SK-MEL-5 (cell line): ENCODE measurements around the gene CFAP61. TPM values are rescaled to one million over a fixed set of nuclear protein-coding genes. Genes with fewer than 3 reads are reported as not detected.

Experiments used
- DNase-seq: peaks from one replicate; pipeline ENCODE4 v3.0.0-alpha.2; 2016; ENCODE audit warnings: low read depth, low spot score
- in situ Hi-C: cut with HindIII; loops from 2 replicates; pipeline ENCODE4 v1.10.0; 2016; ENCODE audit warnings: low sequenced_read_pairs, high pct_unique_total_duplicates, low pct_unique_long_range_greater_than_20kb
- total RNA-seq: library from RNA; depleted of rRNA; stranded (reverse); fragments of >200 nt; shearing (Covaris generic); gene quantifications from 2 replicates; pipeline ENCODE4 v1.2.3, GENCODE V29; 2014

Gene CFAP61
- total RNA-seq, 1 experiment from 2014 or later: 39.3 TPM

DNA sequence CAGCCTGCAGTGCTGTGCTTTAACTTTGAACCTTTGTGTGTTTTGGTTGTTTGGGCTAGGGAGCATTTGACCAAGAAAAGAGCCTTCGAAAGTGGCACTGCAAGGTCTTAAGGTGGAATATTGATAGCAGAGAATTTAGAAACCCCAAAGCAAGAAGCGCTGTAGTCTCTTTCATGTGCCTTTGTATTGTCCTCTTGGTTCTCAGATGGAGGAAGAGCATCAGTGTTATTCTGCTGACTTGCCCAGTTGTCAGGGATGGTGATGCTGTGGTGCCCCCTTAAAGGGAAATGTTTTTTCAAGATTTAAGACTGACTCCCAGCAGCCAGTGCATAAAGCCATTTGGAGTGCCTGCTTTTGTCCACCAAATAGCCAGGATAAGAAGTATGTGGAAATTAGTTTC, 212.9 kb downstream of the CFAP61 start:
- in situ Hi-C loops: no loop called here
- no peak for DNase-seq

DNA sequence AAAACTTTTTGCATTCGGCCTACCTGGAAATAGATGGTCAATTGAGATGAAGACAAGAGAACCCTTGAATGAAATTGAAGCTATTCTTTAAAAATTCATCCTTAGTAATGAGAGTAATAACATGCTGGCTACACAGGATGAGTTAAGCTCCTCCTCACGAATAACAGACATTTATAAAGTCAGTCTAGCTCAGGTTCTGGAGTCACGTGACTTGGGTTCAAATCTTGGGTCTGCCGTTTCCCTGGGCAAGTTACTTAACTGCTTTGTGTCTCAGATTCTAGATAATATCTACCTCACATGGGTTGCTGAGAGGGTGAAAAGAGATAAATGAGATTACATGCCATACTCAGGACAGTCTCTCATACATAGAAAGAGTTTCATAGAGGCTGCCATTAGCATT, 214.2 kb downstream of the CFAP61 start:
- in situ Hi-C loops: no loop called here
- no peak for DNase-seq

DNA sequence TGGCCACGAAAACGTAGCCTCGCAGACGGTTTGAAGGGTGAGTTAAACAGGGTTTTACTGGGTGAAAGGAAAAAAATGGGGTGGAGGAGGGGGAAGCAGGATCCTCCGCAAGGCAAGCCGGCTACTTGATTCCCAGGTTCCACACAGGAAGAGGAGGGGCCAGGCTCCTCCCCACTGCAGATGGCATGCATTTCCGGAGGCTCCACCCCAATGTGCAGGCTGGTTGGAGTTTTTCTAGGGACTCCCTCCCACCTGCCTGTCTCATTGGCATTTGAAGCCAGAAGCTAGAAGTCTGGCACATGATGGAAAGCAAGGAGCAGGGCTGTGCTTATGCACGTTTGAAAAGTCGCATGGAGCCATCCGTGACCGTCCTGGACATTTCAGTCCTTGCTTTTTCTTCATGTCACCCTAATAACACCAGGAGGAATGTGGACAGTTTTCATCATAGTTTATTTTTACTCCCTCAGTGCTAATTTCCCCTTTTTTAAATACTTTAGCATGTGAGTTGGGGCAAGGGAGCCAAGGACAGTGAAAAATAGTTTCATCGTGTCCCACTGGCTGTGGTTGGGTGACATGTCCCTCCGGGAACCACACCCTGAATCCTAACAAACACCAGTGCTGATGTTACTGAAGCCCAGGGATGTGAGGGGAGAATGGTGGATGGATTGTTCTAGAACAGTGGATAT, 215.5 kb downstream of the CFAP61 start:
- no peak for DNase-seq
- in situ Hi-C loops: no loop called here

DNA sequence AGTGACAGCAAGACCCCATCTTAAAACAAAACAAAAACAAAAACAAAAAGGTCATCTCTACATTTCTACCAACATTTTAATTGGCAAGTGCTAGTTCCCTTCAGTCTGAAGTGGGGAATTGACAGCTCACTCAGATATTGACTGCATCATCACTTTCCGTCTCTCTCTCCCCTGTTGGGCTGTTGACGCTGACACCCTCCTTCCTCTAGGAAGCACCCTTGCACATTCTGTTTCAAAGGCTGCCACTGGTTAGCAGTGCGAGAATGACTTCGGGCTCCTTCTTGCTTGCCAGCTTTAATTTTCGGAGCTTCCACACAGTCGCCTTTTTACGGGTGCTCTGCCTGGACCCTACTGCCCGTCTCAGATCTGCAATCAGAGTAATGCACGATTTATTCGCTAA, 218.9 kb downstream of the CFAP61 start:
- in situ Hi-C loops: no loop called here

DNA sequence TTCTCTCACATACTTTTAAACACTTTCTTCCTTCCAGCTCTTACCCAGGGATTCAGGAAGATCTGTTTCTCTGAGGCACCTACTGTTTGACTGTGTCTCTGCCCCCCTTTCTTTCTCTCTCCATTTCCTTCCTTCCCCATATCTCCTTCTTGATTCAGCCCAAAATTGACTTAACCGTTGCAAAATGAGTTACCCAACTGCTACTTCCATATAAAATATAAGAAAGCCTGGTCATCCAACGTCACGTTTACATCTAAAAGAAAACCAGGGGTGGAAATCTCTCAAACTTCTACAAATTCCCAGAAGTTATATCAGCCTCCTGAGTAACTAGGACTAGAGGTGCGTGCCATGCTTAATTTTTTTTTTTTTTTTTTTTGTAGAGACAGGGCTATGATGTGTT, 220.4 kb downstream of the CFAP61 start:
- no peak for DNase-seq
- in situ Hi-C loops: no loop called here

More for the DNA sequence above, 218.9 kb downstream of the CFAP61 start:
- DNase-seq: no peak

DNA sequence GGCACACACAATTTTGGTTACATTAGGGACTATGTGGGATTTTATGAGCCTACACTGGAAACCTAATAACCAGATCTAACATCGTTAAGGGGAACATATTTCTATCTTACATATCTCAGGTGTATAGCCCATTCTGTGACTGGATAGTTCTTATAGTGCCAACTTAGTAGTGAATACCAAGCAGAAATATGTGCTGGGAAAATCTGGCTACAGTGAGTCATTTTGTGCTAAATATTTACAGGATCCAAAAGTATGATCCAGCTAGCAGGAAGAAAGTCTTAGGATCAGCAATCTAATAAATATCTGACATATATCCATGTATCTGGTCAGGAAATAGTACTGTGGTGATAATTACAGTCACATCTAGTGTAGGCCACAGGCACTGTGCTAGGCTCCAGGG, 221.0 kb downstream of the CFAP61 start:
- in situ Hi-C loops: no loop called here
- no peak for DNase-seq

DNA sequence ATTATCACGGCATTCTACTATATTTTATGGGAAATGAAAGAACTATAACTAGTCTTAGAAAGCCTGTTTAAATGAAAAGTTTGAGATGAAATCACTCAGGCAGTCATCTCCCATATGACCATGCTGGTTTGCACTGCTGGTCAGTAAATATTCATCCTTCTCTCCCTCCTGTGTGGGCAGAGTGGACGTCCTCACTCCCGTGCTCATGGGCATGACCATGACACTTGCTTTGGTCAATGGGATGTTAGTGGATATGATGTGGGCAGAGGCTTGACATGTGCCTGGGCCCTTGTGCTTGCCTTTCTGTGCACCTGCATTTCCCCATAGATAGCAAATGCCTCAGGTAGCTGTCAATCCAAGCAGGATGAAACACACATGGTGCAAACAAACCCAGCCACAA, 222.5 kb downstream of the CFAP61 start:
- no peak for DNase-seq
- in situ Hi-C loops: no loop called here

DNA sequence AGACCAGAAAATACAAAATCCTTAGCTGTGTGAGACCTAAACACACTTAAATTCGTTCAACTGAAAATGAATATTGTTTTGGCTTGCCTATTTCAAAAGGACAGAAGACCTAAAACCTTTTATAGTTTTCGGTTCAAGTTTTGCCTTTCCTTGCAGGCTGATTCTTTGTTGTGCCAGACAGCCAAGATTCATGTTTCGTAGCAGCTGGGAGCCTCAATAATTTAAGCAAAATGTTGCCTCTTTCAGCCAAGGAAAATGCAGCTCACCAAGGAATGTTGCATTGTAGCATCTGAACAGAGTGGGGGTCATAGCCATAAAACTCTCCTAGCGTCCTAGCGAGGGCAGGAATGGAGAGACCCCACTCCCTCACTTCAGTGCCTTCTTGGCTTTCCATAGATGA, 223.3 kb downstream of the CFAP61 start:
- DNase-seq: no peak
- in situ Hi-C loops: no loop called here

DNA sequence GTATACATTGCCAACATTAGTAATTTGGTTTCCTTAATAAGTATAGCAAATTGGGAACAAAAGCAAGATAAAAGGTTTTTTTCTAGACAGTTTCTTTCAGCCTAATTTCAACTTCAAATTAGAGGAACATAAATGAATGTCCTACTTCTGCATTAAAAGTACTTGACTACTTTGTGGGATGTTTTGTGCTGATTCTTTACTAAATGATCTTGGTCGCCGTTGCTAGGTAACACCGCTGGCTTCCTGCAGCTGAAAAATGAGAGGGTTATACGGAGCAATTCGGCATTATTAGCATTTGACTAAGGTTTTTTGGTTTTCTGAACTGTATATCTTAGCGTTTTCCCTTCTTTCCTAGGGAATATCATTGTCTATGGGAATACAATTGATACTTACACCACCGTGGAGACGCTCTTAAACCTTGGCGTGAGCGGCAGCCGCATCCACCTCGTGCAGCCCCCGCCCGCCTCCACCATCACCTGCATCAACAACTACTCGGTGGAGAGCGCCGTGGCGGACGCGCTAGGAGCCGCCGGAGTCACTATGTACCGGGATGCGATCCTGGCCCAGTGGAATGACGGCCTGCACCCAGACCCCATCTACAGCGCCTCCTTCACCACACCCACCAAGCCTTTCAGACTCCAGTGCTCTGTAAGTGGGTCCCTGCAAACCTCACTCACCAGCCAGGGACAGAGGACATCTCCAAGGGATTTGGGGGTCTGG, 224.6 kb downstream of the CFAP61 start:
- DNase-seq: no peak
- in situ Hi-C loops: no loop called here

DNA sequence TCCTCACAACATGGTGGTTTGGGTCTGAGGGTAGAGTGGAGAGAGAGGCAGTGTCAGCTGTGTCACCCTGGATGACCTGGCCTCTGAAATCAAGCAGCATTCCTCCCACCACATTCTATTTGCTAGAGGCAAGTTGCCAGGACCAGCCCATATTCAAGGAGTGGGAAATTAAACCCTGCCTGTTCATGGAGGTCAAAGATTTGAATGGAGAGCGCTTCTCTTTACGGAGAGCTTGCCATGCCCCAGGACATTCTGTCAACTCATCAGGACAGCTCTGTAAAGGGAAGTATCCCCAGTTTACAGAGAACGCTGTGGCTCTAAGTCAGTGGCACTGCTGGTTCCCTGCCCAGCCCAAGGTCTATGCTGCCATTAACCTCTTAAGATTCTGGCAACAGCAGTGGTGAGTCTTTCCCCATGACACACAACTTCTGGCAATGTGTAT, 225.6 kb downstream of the CFAP61 start:
- in situ Hi-C loops: no loop called here
- DNase-seq: no peak

DNA sequence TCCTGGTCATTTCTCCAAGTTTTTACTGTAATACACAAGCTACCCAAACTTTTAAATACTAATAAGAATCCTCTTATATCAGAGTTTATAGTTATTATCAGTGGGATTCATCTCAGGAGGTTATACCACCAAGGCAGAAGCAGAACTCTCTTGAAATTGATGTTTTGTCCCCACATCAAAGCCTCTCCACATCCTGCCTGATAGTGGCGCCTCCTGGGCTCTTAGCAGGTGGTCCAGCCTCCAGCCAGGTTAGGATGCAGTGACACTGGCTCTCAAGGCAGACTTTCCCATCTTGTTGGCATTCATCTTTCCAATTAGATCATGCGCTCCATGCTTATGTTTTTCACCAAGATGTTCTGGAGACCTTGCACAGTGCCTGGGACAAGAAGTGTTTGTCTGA, 233.7 kb downstream of the CFAP61 start:
- in situ Hi-C loops: no loop called here
- DNase-seq: no peak

DNA sequence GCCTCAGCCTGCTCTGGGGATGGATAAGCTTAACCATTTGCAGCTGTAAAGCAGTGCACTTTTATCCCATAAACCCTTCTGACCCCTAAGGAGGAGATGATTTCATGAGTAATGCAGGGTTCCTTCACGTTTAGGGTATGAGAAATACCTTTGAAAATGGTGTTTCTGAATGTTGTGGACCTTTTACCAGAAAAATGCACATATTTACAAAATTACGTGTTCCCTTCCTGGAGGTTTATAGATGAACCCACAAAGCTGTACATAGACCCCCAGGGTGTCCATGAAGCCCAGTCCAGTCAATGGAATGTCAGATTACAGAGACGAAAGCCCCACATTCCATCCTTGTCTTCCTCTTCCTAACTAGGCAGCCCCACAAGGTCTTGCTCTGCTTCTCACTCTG, 237.0 kb downstream of the CFAP61 start:
- in situ Hi-C loops: no loop called here
- DNase-seq: no peak

DNA sequence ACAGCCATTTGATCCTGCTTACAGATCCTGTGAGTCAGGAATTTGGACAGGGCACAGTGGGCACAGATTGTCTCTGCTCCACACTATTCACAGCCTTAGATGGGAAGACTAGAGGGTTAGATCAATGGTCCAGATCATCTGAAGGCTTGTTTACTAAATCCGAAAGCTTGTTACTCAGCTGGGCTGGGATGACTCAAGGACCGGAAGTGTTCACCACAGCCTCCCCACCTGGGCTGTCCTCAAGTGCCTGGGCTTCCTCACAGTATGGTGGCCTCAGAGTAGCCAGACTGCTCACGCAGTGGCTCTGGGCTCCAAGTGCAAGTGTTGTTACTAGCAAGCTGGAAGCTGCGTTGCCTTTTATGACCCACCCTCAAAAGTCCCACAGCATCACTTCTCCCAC, 240.1 kb downstream of the CFAP61 start:
- DNase-seq: no peak
- in situ Hi-C loops: no loop called here

DNA sequence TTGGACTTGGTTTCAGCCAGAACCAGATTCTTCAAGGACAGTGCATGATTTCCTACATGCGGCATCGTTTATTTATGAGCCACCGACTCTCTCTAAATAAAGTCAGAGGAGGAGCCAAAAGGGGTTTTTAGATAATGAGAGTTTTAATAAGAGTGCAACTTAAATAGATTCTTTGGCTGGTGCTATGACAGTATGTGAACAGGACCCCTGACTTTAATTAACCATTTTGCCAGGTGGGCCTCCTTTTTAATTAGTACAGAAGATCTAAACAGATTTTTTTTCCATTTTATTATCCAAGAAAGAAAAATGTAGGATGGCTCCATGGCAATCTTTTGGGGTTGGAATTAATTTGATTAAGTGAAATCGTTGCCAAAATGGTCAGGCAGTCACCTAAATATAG, 240.8 kb downstream of the CFAP61 start:
- in situ Hi-C loops: no loop called here
- no peak for DNase-seq

DNA sequence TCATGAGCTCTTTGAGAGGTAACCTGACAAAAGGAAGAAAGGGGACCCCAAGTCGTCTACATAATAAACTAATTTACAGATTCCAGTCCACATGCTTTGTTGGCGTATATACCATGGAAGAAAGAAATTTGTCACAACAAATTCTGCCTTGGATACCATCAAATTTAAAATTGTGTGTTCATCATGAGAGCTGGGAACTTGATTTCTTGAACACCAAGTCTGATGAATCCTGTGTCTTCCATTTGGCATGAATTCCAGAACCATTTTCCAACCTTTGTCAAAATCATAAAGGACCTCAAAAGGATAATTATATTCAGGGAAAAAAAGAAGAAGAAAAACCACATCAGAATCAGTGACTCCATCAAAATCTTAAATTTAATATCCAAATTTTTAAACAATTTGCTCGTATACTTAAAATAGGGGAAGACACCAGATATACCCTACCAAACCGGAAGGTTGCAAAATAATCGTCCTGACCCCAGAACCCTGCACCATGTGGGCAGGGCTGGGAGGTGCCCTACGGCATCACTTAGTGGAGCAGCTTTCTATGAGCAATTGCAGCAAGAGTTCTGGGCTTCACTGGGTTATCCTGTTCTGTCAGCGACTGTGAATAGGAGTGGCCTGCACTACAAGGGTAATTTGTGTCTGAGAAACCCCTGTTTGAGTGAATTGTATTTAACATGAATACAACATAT, 241.5 kb downstream of the CFAP61 start:
- in situ Hi-C loops: no loop called here
- no peak for DNase-seq

DNA sequence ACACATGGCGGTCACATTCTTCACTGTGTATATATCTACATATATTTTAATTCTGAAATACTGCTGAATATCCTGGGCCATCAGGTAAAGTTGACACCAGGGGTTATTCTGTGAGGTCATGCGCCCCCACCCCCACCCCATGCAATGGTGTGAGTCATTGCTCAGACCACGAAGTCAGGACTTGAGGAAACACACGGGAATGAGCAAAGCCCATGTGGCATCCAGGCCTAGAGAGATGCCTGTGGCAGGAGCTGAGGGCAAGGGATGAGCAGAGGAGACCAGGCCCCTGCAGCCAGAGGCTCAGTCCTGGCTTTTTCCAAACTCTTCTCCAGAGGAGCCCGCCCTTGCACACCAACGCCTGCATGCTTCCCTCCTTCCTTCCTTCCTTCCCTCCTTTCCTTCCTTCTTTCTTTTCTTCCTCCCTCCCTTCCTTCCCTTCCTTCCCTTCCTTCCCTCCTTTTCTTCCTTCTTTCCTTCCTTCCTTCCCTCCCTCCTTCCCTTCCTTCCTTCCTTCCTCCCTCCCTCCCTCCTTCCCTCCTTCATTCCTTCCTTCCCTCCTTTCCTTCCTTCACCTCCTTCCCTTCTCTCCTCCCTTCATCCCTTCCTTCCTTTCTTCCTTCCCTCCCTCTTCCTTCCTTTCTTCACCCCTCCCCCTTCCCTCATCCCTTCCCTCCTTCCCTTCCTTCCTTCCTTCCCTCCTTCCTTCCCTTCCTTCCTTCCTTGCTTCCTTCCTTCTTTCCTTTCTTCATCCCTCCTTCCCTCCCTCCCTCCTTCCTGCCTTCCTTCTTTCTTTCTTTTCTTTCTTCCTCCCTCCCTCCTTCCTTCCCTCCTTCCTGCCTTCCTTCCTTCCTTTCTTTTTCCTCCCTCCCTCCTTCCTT, 243.5 kb downstream of the CFAP61 start:
- no peak for DNase-seq
- in situ Hi-C loops: no loop called here

DNA sequence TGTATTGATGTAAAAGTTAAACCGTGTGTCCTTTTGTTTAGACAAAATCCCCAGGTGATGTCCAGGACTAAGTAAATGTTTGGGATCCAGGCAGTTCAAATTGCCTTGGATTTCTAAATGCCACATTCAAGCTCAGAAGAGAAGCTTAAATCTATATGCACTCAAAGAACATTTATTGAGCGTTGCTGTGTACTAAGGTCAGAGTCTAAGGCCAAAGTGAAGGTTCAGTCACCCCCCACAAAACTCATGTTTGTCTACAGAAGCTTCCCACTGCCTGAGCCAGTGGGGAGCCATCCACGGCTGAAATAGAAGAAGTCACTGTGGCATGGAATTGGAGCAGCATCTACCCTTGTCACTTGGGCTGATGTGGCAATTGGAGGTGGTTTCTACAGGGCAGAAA, 244.8 kb downstream of the CFAP61 start:
- in situ Hi-C loops: no loop called here
- no peak for DNase-seq

DNA sequence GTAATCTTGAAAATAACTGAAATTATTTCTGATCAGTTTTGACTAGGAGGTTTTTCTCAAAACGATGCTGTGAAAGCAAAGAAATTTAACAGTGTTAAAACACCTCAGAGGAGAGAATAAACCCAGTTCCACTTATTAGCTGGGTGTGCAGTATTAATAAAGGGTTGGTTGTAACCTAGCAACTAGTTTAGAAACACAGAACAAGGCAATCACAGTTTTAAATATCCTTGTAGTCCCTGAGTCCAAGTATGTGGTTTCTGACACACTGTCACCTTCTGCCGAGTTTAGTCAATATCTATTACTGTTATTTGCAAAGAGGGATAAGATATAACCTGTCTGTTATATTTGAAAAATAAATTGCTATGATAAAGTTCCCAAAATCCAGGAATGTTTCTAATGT, 245.4 kb downstream of the CFAP61 start:
- in situ Hi-C loops: no loop called here
- DNase-seq: no peak
